ENCODE data around the gene HDAC5. TPM values are rescaled to one million over a fixed set of nuclear protein-coding genes. Genes with fewer than 3 reads are reported as not detected.
"Not testable (repeated sequence)": the region's sequence is repeated elsewhere in the genome, so short reads cannot be mapped to it uniquely, and the experiment has no call there.

The HDAC5 gene
- total and polyA plus RNA-seq, 7 donors: 15.3 to 87.5 (median 58.2) TPM

- no peak overlapping the region for H3K27ac ChIP-seq
- no peaks in the 10 kb centered on the region for H3K9me3 ChIP-seq
- H3K4me3 ChIP-seq: no peak overlapping the region
- H3K4me1 ChIP-seq: peaks cover 0 to 7% (median under 1%) of the 10 kb centered on the region in 4 donors
- peaks cover 0 to 52% (median 12%) of the 10 kb centered on the region in 4 donors for H3K36me3 ChIP-seq
- DNase-seq: no peak
- WGBS, 2 donors: 74 to 85% methylated on average over 14 of the region's 14 CpGs
- intact Hi-C loops (cut with DNase I): no loop called here
- TF ChIP-seq POLR2A (IDR thresholded peaks at IDR 0.05) (no peak), EP300 (IDR thresholded peaks at IDR 0.05) (no peak), CTCF (IDR thresholded peaks at IDR 0.05) (no peak), POLR2AphosphoS5 (IDR thresholded peaks at IDR 0.05) (no peak)
- no peaks in the 10 kb centered on the region for H3K27me3 ChIP-seq
Measured at GRCh38 chr17:44059101-44059892, 64.1 kb downstream of the HDAC5 start.

- Histone ChIP-seq H3K36me3 (peaks cover 4 to 57% (median 30%) of the 10 kb centered on the region in 4 donors), H3K4me1 (peaks cover 0 to 19% (median 13%) of the 10 kb centered on the region in 4 donors), H3K9me3 (no peaks in the 10 kb centered on the region), H3K27ac (peak overlapping the region in 2 of 4 donors; percentile 4 to 23), H3K4me3 (no peak overlapping the region), H3K27me3 (no peaks in the 10 kb centered on the region)
- 49 to 65% methylated on average over 3 of the region's 3 CpGs for WGBS, 2 donors
- DNase-seq: no peak
- intact Hi-C loops (cut with DNase I): no loop called here
- no peak for TF ChIP-seq POLR2A (IDR thresholded peaks at IDR 0.05)
- TF ChIP-seq EP300 (IDR thresholded peaks at IDR 0.05): no peak
- TF ChIP-seq POLR2AphosphoS5 (IDR thresholded peaks at IDR 0.05): no peak
- TF ChIP-seq CTCF (IDR thresholded peaks at IDR 0.05): no peak
Measured at GRCh38 chr17:44053125-44053872, 70.1 kb downstream of the HDAC5 start.

- TF ChIP-seq POLR2A (IDR thresholded peaks at IDR 0.05): no peak
- Histone ChIP-seq H3K4me1 (peaks cover 0 to 19% (median 17%) of the 10 kb centered on the region in 4 donors), H3K27ac (no peak overlapping the region), H3K9me3 (no peaks in the 10 kb centered on the region), H3K36me3 (peaks cover 4 to 45% (median 30%) of the 10 kb centered on the region in 4 donors), H3K4me3 (no peak overlapping the region), H3K27me3 (no peaks in the 10 kb centered on the region)
- DNase-seq: no peak
- 96 to 97% methylated on average over 9 of the region's 9 CpGs for WGBS, 2 donors
- intact Hi-C loops (cut with DNase I): no loop called here
Measured at GRCh38 chr17:44049294-44050060, 74.0 kb downstream of the HDAC5 start.

GRCh38 chr17:44046893-44047292 is 76.5 kb downstream of the HDAC5 start:
- WGBS, 2 donors: 97 to 98% methylated on average over 7 of the region's 7 CpGs
- peaks cover 4 to 38% (median 25%) of the 10 kb centered on the region in 4 donors for H3K36me3 ChIP-seq
- peaks cover 0 to 25% (median 19%) of the 10 kb centered on the region in 4 donors for H3K4me1 ChIP-seq
- H3K4me3 ChIP-seq; DNase-seq; H3K27me3 ChIP-seq; intact Hi-C loops (cut with DNase I); H3K9me3 ChIP-seq; H3K27ac ChIP-seq: not testable (repeated sequence)

GRCh38 chr17:44045486-44045885 is 78.0 kb downstream of the HDAC5 start:
- no peak overlapping the region for H3K4me3 ChIP-seq
- H3K4me1 ChIP-seq: peaks cover 0 to 38% (median 31%) of the 10 kb centered on the region in 4 donors
- no peak overlapping the region for H3K27ac ChIP-seq
- peaks cover 4 to 24% (median 12%) of the 10 kb centered on the region in 4 donors for H3K36me3 ChIP-seq
- no peaks in the 10 kb centered on the region for H3K9me3 ChIP-seq
- DNase-seq: no peak
- no peaks in the 10 kb centered on the region for H3K27me3 ChIP-seq
- intact Hi-C loops (cut with DNase I): no loop called here
- TF ChIP-seq CTCF (IDR thresholded peaks at IDR 0.05) (no peak), POLR2A (IDR thresholded peaks at IDR 0.05) (no peak), EP300 (IDR thresholded peaks at IDR 0.05) (no peak), POLR2AphosphoS5 (IDR thresholded peaks at IDR 0.05) (no peak)
- 85 to 92% methylated on average over 4 of the region's 4 CpGs for WGBS, 2 donors
